IPS-20b (cell line): ENCODE results near the gene ABLIM1.

Source experiments
- H3K27ac ChIP-seq: one replicate; pipeline ENCODE4 v1.5.1; 2013; ENCODE audit warnings: low read length
- H3K27me3 ChIP-seq: 2 replicates; pipeline ENCODE4 v1.6.1; 2013; ENCODE audit warnings: mild to moderate bottlenecking, low read length, inconsistent platforms; ENCODE audit not compliant: insufficient read depth
- H3K36me3 ChIP-seq: 2 replicates; pipeline ENCODE4 v1.6.1; 2013; ENCODE audit warnings: low read depth, mild to moderate bottlenecking, inconsistent platforms, low read length, moderate library complexity; ENCODE audit not compliant: insufficient read depth
- H3K4me1 ChIP-seq: 2 replicates; pipeline ENCODE4 v1.6.1; 2013; ENCODE audit warnings: mild to moderate bottlenecking, control low read depth, inconsistent platforms, low read length, moderate library complexity; ENCODE audit not compliant: insufficient read depth
- H3K4me3 ChIP-seq: 2 replicates; pipeline ENCODE4 v1.5.1; 2013; ENCODE audit warnings: mild to moderate bottlenecking, low read length, inconsistent platforms
- H3K9ac ChIP-seq: 2 replicates; pipeline ENCODE4 v1.6.1; 2013; ENCODE audit warnings: low read depth, mild to moderate bottlenecking, inconsistent platforms, low read length, moderate library complexity
- H3K9me3 ChIP-seq: 2 replicates; pipeline ENCODE4 v1.6.1; 2013; ENCODE audit warnings: mild to moderate bottlenecking, low read depth, low read length, inconsistent platforms; ENCODE audit not compliant: insufficient read depth

The ABLIM1 gene

DNA sequence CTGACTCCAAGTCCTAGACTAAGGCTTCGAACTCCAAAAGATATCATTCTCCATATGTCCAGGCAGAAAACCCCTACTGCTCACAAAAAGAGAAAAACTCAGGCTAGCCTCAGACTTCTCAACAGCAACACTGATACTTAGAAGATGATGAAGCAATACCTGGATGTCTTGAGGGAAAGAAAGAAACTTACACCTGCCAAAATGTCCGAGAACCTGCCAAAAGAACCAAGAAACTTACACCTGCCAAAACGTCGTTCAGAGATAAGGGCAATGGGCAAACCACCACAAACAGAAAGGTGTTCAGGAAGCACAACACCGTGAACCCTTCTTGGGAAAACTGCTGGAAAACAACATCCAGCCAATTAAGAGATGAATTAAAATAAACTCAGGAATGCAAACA lies 15.3 kb downstream of the ABLIM1 start:
- Histone ChIP-seq H3K27me3 (no peaks in the 10 kb centered on the region), H3K36me3 (no peaks in the 10 kb centered on the region), H3K4me3 (no peak overlapping the region), H3K9me3 (no peaks in the 10 kb centered on the region), H3K27ac (no peak overlapping the region), H3K9ac (no peak overlapping the region), H3K4me1 (no peaks in the 10 kb centered on the region)

DNA sequence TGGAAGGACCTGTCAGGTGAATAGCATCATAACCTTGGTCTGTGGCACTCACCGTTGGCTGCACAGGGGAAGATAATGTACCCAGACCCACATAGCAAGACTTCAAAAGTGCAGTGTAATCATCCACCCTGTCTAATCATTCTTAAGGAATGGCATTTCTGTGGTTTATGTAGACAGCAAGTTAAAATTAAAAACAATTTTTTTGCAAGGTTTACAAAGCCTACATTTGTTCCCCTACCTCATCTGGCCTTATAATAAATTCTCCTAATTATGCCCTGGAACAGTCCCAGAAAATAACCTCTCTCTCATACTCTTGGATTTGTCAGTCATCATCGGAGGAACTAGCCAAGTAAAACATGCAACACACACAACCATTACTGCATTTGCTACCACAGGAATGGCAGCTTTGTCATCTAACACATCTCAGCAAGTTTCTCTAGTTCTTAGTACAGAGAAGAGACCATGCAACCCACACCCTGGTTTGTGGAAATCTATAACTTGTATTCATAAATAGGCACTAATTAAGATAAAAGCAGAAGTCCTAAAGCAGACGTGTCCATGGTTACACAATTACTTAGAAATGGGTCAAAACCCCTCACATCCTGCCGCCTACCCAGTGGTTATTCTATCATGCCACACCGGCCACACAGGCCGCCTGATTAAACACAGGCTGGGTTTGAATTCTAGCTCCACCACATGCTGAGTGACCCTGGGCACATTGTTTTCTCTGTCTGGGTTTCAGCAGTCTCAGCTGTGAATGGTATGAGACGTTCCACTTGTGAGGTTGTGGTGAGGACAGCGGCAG lies 19.1 kb downstream of the ABLIM1 start:
- H3K27me3 ChIP-seq = no peaks in the 10 kb centered on the region
- H3K9ac ChIP-seq = no peak overlapping the region
- H3K36me3 ChIP-seq = no peaks in the 10 kb centered on the region
- no peak overlapping the region for H3K4me3 ChIP-seq
- H3K9me3 ChIP-seq = no peaks in the 10 kb centered on the region
- H3K27ac ChIP-seq = no peak overlapping the region
- peaks cover 3% of the 10 kb centered on the region for H3K4me1 ChIP-seq

DNA sequence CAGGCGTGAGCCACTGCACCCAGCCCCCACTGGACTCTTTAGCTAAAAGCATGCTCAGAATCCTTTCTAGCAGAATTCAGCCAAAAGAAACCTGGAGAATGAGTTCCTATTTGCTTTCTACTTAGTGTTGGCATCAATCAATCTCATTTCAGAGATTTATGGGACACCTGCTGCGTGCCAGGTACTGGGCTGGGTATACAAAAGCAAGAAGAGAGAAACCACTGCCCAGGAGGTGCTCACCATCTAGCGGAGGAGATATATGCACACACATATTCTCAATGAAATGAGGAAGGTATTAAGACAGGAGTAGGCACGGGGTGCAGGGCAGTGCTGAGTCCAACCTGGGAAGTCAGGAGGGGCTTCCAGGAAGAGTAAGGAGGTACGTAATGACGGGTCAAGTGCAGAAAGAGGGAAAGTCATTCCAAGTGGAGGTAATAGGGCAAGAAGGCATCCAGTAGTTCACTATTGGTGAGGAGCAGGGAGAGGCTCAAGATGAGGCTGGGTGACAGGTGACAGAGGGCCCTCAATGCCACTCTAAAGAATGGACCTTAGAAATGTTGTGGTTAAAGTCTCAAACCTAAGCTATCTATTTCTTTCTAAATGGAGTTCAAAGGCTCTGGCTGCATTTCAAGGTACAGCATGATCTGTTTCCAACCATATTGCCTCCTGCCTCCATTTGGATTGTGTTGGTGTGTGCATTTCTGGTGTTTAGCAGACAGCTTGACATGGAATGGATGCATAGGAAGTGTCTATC lies 22.1 kb downstream of the ABLIM1 start:
- Histone ChIP-seq H3K9me3 (no peaks in the 10 kb centered on the region), H3K9ac (no peak overlapping the region), H3K4me1 (peaks cover 12% of the 10 kb centered on the region), H3K27ac (no peak overlapping the region), H3K27me3 (peaks cover 28% of the 10 kb centered on the region), H3K4me3 (no peak overlapping the region), H3K36me3 (no peaks in the 10 kb centered on the region)

DNA sequence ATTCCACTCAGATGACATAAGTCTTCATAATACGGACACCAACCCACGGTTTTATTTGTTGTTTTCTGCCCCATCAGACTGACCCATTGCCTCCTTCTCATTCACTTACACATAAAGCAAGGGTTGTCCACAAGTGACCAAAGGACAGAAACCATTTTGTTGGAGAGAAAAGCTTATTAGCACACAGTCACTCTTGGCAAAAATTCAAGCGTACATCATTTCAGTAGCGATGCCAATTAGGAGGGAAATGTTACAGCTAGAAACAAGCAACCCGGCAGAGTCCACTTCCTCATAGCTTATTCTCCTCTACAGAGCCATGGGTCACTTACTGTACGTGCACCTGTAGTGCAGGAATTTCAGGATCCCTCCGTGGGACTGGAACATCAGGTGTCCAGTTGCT lies 23.0 kb downstream of the ABLIM1 start:
- Histone ChIP-seq H3K27ac (no peak overlapping the region), H3K27me3 (peaks cover 37% of the 10 kb centered on the region), H3K36me3 (no peaks in the 10 kb centered on the region), H3K4me1 (peaks cover 12% of the 10 kb centered on the region), H3K9me3 (no peaks in the 10 kb centered on the region), H3K9ac (no peak overlapping the region), H3K4me3 (no peak overlapping the region)

DNA sequence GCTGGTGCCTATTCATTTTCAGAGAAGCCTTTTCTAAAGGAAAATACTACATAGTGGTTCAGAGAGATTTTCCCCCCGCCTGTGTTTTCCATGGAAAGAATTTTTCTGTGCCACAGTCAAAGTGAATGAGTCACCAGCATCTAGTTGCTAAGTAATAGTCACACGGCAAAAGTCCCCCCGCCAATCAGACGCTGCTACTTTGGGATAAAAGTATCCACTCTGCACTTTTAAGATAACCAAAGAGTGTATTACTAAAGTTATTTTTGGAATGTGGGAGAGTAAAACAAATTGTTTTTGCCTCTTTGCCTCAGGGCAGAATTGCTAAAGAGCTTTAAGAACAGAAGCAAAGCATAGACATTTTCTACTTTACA lies 23.5 kb downstream of the ABLIM1 start:
- peaks cover 42% of the 10 kb centered on the region for H3K27me3 ChIP-seq
- H3K4me3 ChIP-seq = no peak overlapping the region
- no peak overlapping the region for H3K27ac ChIP-seq
- H3K9me3 ChIP-seq = no peaks in the 10 kb centered on the region
- peaks cover 12% of the 10 kb centered on the region for H3K4me1 ChIP-seq
- H3K9ac ChIP-seq = no peak overlapping the region
- H3K36me3 ChIP-seq = no peaks in the 10 kb centered on the region

DNA sequence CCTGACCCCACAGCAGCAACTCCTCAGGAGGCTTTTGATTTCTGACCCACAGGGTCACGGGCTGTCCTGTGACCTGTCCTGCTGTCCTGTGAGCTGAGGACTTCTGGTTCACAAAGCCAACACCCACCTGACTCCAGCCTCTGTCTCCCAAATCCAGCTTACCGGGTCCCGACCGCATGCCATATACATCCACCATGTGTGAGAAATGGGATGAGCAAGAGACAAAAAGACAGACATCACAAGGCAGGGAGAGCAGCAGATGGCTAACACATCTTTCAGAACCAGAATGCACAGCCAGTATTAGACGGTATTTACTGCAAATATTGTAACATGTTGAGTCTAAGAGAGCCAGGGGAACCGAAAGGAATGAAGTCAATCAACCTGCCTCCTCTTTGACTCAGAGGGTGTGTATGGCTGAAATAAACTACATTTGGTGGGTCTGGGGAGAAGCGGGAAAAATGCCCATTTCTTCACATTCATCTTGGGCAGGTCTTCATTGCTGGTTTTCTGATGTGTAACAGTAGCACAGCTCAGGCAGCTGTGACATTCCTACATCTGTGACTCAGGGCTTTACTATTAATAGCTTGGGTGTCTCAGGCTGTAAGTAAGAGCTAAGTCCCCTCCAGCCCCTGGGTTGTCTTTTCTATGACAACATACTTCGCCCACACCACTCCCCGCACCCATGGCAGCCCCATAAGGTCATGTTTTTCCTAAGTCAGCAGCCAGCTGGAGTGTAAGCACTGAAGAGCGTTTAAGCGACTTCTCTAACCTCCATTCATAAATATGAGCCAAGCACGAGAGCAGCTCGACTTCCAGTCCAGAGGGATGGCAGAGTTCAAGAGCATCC lies 25.0 kb downstream of the ABLIM1 start:
- no peak overlapping the region for H3K4me3 ChIP-seq
- no peak overlapping the region for H3K9ac ChIP-seq
- H3K9me3 ChIP-seq = no peaks in the 10 kb centered on the region
- no peaks in the 10 kb centered on the region for H3K36me3 ChIP-seq
- peaks cover 48% of the 10 kb centered on the region for H3K27me3 ChIP-seq
- peaks cover 12% of the 10 kb centered on the region for H3K4me1 ChIP-seq
- no peak overlapping the region for H3K27ac ChIP-seq

DNA sequence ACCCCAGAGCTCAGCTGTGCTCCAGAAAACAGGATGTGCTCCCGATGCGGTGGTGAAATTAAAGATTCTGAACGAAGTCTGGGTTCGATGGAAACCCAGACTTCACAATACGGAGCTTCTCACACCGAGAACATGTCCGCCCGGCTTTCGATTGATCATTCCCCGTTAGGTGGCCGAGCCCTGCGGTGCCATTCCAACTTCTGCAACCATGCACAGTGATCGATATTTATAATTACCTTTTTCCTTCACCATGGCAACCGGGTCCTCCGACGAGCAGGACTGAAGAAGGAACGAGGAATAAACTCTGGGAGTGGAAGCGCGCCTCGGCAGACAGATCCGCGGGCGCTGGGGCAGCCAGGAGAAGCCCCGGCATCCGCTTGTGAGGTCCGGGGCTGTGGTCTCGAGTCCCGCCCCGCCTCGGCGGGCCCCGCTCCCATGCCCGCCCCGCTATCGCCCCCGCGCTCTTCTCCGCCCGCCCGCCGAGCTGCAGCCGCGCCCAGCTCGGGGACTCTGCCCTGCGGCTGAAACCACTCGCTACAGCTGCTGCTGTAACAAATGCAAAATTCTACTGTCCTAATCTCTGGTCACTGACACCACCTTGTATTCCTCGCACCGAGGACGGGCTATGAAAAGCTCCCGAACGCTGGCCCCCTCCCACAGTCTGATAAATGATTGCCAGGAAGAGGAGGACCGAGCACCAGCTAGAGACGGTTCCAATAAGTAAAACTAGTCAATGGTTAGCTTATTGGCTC lies 26.2 kb downstream of the ABLIM1 start:
- H3K4me1 ChIP-seq = peaks cover 12% of the 10 kb centered on the region
- no peak overlapping the region for H3K27ac ChIP-seq
- H3K36me3 ChIP-seq = no peaks in the 10 kb centered on the region
- H3K9ac ChIP-seq = peak overlapping the region; percentile 57; the same call in 1 of the 2 replicates
- peak overlapping the region; percentile 84 for H3K4me3 ChIP-seq
- no peaks in the 10 kb centered on the region for H3K9me3 ChIP-seq
- peaks cover 48% of the 10 kb centered on the region for H3K27me3 ChIP-seq

DNA sequence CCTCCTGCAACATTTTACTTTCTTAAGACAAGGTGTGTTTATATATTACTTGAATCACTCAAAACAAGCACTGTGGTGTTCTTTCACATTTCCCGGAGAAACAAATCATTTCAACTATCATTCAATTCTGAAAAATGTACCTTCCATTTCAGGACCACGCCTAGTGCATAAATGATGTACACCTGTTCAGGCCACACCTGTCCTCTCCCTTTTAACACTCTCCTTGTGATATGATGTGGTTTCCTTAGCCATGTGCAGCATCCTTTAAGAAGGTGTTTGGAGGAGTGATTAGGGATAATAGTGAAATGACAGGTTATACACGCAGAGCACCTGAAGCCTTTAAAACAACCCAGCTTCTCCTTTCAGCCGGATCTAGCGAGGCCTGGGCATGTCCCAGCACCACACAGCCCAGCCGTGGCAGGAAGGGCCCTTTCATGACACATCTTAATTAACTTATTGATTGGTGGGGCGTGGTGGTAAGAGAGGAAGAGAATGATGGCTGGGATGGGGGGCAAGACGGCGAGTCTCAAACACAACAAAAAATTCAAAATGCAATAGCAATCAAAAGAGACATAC lies 26.9 kb downstream of the ABLIM1 start:
- H3K27ac ChIP-seq = no peak overlapping the region
- H3K4me1 ChIP-seq = peaks cover 12% of the 10 kb centered on the region
- H3K9ac ChIP-seq = peak overlapping the region; percentile 57; the same call in 1 of the 2 replicates
- H3K9me3 ChIP-seq = no peaks in the 10 kb centered on the region
- peaks cover 48% of the 10 kb centered on the region for H3K27me3 ChIP-seq
- no peaks in the 10 kb centered on the region for H3K36me3 ChIP-seq
- peak overlapping the region; percentile 84 for H3K4me3 ChIP-seq

DNA sequence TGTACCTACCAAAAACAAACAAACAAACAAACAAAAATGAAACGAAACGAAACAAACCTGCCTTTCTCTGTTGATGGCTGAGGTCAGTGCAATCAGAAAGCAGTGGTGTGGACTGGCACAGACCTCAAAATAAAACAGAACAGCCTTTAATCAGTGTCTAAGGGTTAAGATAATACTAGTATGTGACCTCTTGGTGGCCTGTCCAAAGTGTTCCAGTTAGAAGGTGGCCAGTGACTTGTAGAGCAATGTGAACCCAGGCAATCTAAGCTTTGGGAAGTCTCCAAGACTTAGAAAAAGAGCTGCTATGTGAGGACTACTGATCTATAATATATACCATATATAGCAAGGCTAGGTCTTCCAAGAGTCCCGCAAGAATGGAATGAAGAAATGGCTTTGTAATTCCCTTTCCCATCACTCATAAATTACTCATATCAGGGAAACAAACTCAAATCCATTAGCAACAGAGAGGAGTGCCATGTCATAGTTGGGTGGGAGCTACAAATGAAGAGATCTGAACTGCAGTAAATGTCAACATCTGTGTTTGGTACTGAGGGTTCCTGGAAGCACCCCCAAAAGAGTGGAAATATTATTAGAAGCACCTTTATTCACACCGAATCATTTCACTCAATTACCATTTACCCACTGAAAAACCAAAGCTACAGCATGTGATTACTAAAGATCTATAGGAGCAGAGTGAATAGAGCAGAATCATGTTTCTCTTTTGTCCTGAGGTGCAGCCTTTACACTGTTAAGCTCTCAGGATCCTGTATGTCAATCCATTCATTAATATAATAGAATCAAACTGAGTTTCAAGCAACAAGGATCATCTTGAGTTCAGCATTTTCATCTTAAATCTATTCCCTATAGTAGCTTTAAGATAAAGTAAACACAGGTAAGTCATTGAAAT lies 28.0 kb downstream of the ABLIM1 start:
- Histone ChIP-seq H3K4me3 (no peak overlapping the region), H3K27me3 (peaks cover 48% of the 10 kb centered on the region), H3K9ac (no peak overlapping the region), H3K9me3 (no peaks in the 10 kb centered on the region), H3K36me3 (no peaks in the 10 kb centered on the region), H3K4me1 (peaks cover 12% of the 10 kb centered on the region), H3K27ac (no peak overlapping the region)

DNA sequence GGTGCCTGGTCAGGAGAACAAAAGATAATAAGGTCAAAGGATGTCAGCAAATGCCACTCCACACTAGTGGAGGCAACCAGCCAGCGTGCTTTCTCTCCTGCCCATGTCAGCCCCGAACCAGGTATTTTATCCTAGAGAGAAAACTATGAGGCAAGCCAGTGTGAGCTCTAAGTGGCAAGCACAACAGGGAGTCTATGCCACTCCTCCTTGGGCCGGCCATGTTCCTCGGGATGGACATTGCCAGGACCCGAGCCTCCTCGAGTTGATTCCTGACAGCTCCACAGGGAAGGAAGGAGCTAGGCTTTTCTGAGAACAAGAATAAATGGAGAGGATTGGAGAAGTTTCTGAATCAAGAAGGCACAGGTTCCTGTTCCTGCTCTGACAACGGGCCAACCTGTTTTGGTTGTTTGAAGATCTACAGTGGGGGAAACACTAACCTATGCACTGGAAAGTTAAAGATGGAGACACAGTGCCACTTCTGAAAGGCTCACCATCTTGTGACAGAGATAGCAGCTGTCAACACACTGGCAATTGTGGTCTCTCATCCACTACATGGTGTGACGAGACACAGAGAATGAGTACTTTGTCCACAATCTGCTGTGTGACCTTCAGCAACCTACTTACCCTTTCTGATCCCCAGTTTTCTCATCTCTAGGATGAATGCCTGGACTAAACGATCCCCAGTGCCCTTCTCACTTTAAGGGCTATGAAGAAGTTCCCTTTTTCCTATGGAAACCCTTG lies 28.8 kb downstream of the ABLIM1 start:
- Histone ChIP-seq H3K9me3 (no peaks in the 10 kb centered on the region), H3K36me3 (no peaks in the 10 kb centered on the region)

More for the DNA sequence above, 28.8 kb downstream of the ABLIM1 start:
- Histone ChIP-seq H3K9ac (no peak overlapping the region), H3K27me3 (peaks cover 48% of the 10 kb centered on the region), H3K4me1 (peaks cover 14% of the 10 kb centered on the region), H3K27ac (no peak overlapping the region), H3K4me3 (no peak overlapping the region)
